Measurements from ENCODE around the gene PRR18. TPM values are rescaled to one million over a fixed set of nuclear protein-coding genes. Genes with fewer than 3 reads are reported as not detected.

Gene PRR18
- total and polyA plus RNA-seq, 5 donors, result 0.02 TPM; not detected in 4

DNA sequence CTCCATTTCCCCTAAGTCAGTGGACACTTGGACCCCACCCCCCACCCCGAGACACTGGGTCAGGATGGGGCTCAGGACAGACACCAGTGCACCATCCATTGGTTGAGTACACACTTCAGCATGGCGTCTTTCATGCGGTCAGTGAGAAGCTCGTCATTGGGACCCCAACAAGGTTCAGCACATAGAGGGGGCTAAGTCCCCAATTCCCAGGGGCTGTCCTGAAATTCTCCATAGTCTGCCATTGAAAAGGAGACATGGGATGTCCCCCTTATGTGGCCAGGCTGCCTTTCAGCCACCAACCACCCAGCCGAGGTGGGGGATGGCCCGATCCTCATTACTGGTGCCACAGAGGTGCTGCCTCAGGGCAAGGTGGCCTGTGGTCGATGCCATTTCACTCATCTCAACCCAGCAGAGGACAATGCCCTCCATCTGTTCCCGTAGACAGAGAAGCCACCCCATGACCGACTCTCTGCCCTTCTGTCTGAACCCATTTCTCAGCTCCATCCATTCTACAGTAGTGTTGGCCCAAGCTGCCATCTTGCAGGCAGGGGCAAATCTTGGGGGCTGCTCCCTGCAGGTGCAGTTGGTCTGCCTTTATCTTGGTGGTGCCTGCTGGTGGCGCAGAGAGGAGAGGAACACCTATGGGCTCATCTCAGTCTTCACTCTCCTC, 37.4 kb downstream of the PRR18 start:
- H3K4me1 ChIP-seq (ENCODE audit: control insufficient read depth, insufficient read depth, low read length), result no peaks in the 10 kb centered on the region
- no peak for DNase-seq

DNA sequence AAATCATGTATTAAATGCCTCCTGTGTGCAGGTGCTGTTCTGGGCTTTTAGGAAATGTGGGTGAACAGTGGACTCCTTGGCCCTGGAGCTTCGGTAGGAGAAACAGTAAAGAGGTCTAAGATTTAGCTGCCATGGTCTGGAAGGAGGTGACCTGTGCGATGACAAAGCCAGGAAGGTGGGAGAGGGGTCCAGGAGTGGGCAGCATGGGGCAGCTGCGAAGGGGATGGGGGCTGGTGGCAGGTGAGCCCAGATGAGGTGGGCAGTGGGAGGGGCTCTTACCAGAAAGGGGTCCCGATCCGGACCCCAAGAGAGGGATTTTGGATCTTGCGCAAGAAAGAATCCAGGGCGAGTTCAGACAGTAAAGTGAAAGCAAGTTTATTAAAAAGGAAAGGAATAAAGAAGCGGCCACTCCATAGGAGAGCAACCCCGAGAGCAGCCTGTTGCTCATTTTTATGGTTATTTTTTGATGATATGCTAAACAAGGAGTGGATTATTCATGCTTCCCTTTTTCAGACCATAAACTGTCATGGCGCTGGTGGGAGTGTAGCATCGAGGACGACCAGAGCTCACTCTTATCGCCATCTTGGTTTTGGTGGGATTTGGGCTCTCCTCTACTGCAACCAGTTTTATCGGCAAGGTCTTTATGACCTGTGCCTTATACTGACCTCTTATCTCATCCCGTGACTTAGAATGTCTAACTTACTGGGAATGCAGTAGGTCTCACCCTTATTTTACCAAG, 38.7 kb downstream of the PRR18 start:
- Histone ChIP-seq H3K4me1 (ENCODE audit: control insufficient read depth, insufficient read depth, low read length) (no peaks in the 10 kb centered on the region), H3K27me3 (ENCODE audit: control insufficient read depth, insufficient read depth) (peaks cover 3% of the 10 kb centered on the region), H3K4me3 (ENCODE audit: low read length) (no peak overlapping the region), H3K27ac (ENCODE audit: low read length) (no peak overlapping the region), H3K9me3 (ENCODE audit: control insufficient read depth, low read length) (no peaks in the 10 kb centered on the region)
- intact Hi-C loops (cut with DNase I), result loop anchor here in 1 of 4 donors (10.0 kb wide), 1 partner anchor 135 kb away; no protein-coding TSS in a partner anchor
- WGBS, result 80% methylated on average over 15 of the region's 15 CpGs
- DNase-seq (no peak), ATAC-seq (no peak)

More for the DNA sequence above, 37.4 kb downstream of the PRR18 start:
- Histone ChIP-seq H3K4me3 (ENCODE audit: low read length) (no peak overlapping the region), H3K9me3 (ENCODE audit: control insufficient read depth, low read length) (no peaks in the 10 kb centered on the region), H3K27ac (ENCODE audit: low read length) (no peak overlapping the region), H3K27me3 (ENCODE audit: control insufficient read depth, insufficient read depth) (peaks cover 3% of the 10 kb centered on the region)
- 73% methylated on average over 10 of the region's 10 CpGs for WGBS
- no peak for ATAC-seq
- intact Hi-C loops (cut with DNase I), result loop anchor here in 1 of 4 donors (10.0 kb wide), 1 partner anchor 134 kb away; no protein-coding TSS in a partner anchor

DNA sequence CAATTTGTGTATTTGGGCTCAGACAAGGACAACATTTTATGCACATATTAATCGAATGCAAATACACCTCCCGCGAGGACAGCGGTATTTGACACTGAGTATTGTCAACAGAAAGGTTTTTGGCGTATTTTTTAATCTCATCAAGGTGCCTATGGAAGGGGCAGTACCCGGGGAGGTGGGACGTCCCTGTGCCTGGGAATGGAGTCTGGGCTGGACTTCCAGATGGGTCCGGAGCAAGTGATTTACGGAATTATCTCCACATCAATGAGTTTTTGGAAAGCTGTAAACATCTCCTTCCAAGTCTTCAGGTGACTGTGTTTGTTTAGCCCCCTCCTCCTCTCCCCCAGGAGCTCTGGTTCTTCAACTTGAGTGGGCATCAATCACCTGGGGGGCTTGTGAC, 39.8 kb downstream of the PRR18 start:
- no peaks in the 10 kb centered on the region for H3K4me1 ChIP-seq (ENCODE audit: control insufficient read depth, insufficient read depth, low read length)
- no peak for DNase-seq
- intact Hi-C loops (cut with DNase I), result no loop called here
- peaks cover 3% of the 10 kb centered on the region for H3K27me3 ChIP-seq (ENCODE audit: control insufficient read depth, insufficient read depth)
- H3K27ac ChIP-seq (ENCODE audit: low read length), result no peak overlapping the region
- no peak overlapping the region for H3K4me3 ChIP-seq (ENCODE audit: low read length)
- 16% methylated on average over 9 of the region's 9 CpGs for WGBS
- no peak for ATAC-seq
- H3K9me3 ChIP-seq (ENCODE audit: control insufficient read depth, low read length), result no peaks in the 10 kb centered on the region

DNA sequence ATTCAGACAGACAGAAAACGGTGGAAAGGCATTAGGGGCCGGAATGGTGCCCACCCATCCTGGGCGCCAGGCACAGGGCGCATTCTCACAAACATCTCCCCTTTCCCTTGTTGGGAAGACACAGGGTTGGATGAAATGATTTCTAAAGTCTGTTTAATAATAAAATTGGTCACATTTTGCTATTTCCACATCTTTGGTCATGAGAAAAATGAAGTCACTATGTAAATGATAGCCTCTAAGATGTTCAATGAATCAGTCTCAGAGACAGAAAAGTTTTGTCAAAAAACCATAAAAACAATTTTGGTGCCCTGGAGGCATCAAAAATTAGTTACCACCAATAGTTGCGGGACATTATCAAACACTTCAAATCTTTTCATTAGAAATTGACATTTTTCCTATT, 40.7 kb downstream of the PRR18 start:
- H3K9me3 ChIP-seq (ENCODE audit: control insufficient read depth, low read length), result no peaks in the 10 kb centered on the region
- H3K4me3 ChIP-seq (ENCODE audit: low read length), result no peak overlapping the region
- ATAC-seq (no peak), DNase-seq (no peak)
- H3K27ac ChIP-seq (ENCODE audit: low read length), result no peak overlapping the region
- WGBS, result 91% methylated on average over 5 of the region's 5 CpGs
- intact Hi-C loops (cut with DNase I), result no loop called here
- H3K27me3 ChIP-seq (ENCODE audit: control insufficient read depth, insufficient read depth), result peaks cover 3% of the 10 kb centered on the region
- no peaks in the 10 kb centered on the region for H3K4me1 ChIP-seq (ENCODE audit: control insufficient read depth, insufficient read depth, low read length)

DNA sequence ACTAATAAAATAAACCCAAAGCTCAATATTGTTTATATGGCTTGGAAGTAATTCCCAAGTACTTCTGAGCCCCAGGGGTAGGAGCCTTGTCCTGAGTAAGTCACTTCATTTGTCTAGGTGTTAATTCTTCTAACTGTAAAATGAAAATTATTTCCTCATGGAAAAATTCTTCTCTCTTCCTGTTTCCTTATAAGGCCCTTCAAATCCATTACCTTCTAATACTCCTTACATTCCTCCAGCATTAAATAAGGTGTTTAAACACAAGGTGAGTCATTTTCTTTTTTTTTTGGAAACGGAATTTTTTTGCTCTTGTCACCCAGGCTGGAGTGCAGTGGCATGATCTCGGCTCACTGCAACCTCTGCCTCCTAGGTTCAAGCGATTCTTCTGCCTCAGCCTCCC, 41.9 kb downstream of the PRR18 start:
- Histone ChIP-seq H3K9me3 (ENCODE audit: control insufficient read depth, low read length) (no peaks in the 10 kb centered on the region), H3K27me3 (ENCODE audit: control insufficient read depth, insufficient read depth) (peaks cover 3% of the 10 kb centered on the region), H3K27ac (ENCODE audit: low read length) (no peak overlapping the region), H3K4me3 (ENCODE audit: low read length) (no peak overlapping the region), H3K4me1 (ENCODE audit: control insufficient read depth, insufficient read depth, low read length) (no peaks in the 10 kb centered on the region)
- DNase-seq (no peak), ATAC-seq (no peak)
- intact Hi-C loops (cut with DNase I), result no loop called here
- 87% methylated on average over 3 of the region's 3 CpGs for WGBS

DNA sequence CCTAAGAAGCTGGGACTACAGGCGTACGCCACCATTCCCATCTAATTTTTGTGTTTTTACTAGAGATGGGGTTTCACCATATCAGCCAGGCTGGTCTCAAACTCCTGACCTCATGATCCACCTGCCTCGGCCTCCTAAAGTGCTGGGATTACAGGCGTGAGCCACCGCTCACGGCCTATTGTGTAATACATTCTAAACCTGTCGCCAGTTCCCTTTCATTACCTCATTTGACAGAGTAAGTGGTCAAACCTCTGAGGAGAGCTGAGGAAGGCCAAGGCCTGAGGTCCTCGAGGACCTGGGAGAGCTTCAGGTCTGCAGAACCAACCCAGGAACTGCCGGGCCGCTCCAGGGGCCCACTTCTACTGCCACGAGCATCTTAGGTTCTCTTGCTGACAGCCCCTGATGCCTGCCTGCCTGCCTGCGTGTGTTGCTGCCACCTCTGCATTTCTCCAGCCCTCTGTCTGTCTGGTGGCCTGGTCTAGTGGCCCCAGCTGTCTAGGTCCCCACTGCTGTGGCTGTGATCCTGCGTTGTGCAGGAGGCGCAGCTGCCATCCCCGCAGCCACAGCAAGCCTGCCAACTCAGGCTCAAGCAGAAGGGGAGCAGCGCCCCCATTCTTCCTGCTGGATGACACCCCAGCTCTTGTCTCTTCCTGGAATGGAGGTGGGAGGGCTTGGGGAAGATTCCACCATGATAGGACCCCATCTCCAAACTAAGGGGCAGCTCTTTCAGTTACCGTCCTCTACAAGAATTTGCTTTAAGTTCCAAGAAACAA, 45.3 kb downstream of the PRR18 start:
- DNase-seq, result no peak
- no peak for ATAC-seq
- no peak overlapping the region for H3K27ac ChIP-seq (ENCODE audit: low read length)
- H3K9me3 ChIP-seq (ENCODE audit: control insufficient read depth, low read length), result no peaks in the 10 kb centered on the region
- 80% methylated on average over 17 of the region's 17 CpGs for WGBS
- no peaks in the 10 kb centered on the region for H3K27me3 ChIP-seq (ENCODE audit: control insufficient read depth, insufficient read depth)
- no peak overlapping the region for H3K4me3 ChIP-seq (ENCODE audit: low read length)
- intact Hi-C loops (cut with DNase I), result no loop called here
- H3K4me1 ChIP-seq (ENCODE audit: control insufficient read depth, insufficient read depth, low read length), result no peaks in the 10 kb centered on the region

DNA sequence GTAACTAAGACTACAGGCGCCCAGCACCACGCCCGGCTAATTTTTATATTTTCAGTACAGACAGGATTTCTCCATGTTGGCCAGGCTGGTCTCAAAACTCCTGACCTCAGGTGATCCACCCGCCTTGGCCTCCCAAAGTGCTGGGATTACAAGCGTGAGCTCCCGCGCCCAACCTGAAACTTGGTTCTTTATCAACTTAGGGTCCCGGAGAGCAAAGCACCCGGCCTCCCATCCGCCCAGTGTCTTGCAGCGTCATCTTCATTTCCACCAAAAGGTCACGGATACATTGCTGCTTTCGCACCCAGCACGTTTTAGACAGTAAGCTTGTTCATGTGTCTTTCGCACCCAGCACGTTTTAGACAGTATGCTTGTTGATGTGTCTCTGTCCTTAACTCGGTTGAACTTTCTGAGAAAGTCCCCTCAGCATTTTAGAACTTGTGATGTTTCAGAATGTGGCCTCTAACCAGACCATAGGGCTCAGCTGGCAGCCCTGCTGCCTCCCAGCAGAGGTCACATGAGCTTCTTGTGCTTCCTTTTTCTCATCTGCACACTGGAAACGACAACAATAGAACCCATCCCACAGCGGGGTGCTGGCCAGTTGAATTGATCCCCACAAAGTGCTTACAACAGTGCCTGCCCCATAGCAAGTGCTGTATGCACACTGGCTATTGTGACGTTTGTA, 48.8 kb downstream of the PRR18 start:
- Histone ChIP-seq H3K27ac (ENCODE audit: low read length) (no peak overlapping the region), H3K4me3 (ENCODE audit: low read length) (no peak overlapping the region), H3K4me1 (ENCODE audit: control insufficient read depth, insufficient read depth, low read length) (no peaks in the 10 kb centered on the region), H3K27me3 (ENCODE audit: control insufficient read depth, insufficient read depth) (no peaks in the 10 kb centered on the region), H3K9me3 (ENCODE audit: control insufficient read depth, low read length) (no peaks in the 10 kb centered on the region)
- ATAC-seq, result peak; percentile 56 to 67
- peak in 1 of 3 donors; percentile 62 for DNase-seq
- intact Hi-C loops (cut with DNase I), result no loop called here
- WGBS, result 78% methylated on average over 20 of the region's 20 CpGs

DNA sequence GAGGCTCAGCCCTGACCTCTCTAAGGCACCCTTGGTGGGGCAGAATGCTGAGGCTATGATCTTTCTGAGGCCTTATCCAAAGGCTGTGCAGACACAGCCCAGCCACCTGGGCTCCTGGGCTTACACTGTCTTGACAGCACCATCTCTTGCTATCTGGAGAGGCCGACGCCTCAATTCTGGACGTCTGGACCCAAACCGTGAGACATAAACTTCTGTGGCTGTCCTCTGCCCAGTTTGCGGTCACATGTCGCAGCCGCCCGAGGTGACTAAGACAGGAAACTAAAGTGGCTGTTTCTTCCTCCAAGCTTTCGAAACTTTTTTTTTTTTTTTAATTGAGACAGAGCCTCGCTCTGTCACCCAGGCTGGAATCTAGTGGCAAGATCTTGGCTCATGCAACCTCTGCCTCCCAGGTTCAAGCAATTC, 49.3 kb downstream of the PRR18 start:
- H3K27ac ChIP-seq (ENCODE audit: low read length), result no peak overlapping the region
- intact Hi-C loops (cut with DNase I), result no loop called here
- ATAC-seq (peak; percentile 68 to 69), DNase-seq (peak in 1 of 3 donors; percentile 66)
- H3K4me1 ChIP-seq (ENCODE audit: control insufficient read depth, insufficient read depth, low read length), result no peaks in the 10 kb centered on the region
- H3K27me3 ChIP-seq (ENCODE audit: control insufficient read depth, insufficient read depth), result no peaks in the 10 kb centered on the region
- no peak overlapping the region for H3K4me3 ChIP-seq (ENCODE audit: low read length)
- 49% methylated on average over 10 of the region's 10 CpGs for WGBS
- no peaks in the 10 kb centered on the region for H3K9me3 ChIP-seq (ENCODE audit: control insufficient read depth, low read length)

DNA sequence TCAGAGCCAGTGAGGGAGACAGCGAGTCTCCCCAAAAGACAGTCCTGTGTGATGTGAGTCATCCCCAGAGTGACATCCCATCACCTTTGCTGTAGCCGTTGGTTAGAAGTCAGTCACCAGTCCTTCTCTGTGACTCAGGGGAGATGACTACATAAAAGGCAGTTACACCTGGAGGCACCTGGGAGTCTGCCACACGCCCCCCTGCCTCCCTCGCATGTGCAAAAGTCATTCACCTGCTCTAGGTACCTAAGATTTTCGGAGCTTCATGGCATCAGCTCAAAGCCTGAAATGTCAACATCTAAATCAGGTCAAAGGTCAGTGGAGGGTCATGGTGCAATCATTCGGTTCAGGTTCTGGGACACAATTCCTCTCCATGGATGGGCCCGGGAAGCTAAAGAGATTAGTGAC, 50.3 kb downstream of the PRR18 start:
- H3K4me1 ChIP-seq (ENCODE audit: control insufficient read depth, insufficient read depth, low read length), result no peaks in the 10 kb centered on the region
- no peak overlapping the region for H3K27ac ChIP-seq (ENCODE audit: low read length)
- no peak overlapping the region for H3K4me3 ChIP-seq (ENCODE audit: low read length)
- no peaks in the 10 kb centered on the region for H3K9me3 ChIP-seq (ENCODE audit: control insufficient read depth, low read length)
- WGBS, result 69% methylated on average over 7 of the region's 7 CpGs
- intact Hi-C loops (cut with DNase I), result no loop called here
- no peak for ATAC-seq
- no peaks in the 10 kb centered on the region for H3K27me3 ChIP-seq (ENCODE audit: control insufficient read depth, insufficient read depth)
- no peak for DNase-seq
